ENCODE data around the gene NFYC. TPM values are rescaled to one million over a fixed set of nuclear protein-coding genes. Genes with fewer than 3 reads are reported as not detected.

NFYC gene
- total RNA-seq, 1 donor from 2014 or later: 57.0 TPM

DNA sequence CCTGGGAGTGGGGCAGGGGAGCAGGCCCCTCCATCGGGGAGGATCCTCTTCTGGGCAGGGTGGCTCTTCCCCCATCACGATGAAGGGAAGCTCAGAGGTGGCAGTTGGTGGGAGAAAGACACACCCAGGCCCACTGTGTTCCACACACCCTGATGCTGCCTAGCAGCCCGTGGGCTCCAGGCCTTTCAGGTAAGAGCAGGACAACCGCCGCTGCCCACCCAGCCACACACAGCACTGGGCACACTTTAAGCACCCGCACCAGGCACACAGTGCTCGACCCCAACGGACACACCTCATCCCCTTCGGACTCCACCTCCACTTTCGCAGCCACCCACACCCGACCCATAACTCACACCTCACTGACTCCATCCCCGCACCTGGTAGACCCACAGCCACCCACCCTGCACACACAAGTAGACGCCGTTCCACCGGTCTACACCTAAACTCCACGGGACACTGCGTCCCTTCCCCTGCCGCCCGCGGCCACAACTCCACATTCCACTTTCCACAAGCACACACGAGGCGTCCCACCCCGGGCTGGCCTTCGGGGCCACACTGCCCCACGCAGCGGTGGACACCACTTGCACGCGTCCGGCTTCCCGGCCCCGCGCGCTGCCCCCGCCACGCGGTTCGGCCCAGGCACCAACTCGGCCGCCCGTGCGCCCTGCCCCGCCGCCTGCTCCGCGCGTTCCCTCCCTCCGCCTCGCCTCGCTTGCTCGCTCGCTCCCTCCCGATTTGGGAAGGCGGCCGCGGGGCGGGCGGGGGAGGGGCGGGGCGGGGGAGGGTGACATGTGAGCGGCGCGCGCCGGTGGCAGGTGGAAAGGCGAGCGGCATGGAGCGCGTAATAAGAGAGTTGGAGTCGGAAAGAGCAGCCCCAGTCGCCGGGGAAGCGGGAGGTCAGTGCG, 91.7 kb downstream of the NFYC start, which contains the start of gene KCNQ4:
TSS of gene KCNQ4 (plus strand) at position 787 of the 905 bp plus-strand sequence. CDS start 307 bp downstream, outside the sequence.
- DNase-seq (ENCODE audit: low spot score): peak; percentile 41

GRCh38 chr1:40784141-40784770, 92.8 kb downstream of the NFYC start:
- no peak for DNase-seq (ENCODE audit: low spot score)

GRCh38 chr1:40784771-40785151, 93.3 kb downstream of the NFYC start:
- no peak for DNase-seq (ENCODE audit: low spot score)

- DNase-seq (ENCODE audit: low spot score): no peak
Measured at GRCh38 chr1:40785446-40785845, 93.9 kb downstream of the NFYC start.

DNA sequence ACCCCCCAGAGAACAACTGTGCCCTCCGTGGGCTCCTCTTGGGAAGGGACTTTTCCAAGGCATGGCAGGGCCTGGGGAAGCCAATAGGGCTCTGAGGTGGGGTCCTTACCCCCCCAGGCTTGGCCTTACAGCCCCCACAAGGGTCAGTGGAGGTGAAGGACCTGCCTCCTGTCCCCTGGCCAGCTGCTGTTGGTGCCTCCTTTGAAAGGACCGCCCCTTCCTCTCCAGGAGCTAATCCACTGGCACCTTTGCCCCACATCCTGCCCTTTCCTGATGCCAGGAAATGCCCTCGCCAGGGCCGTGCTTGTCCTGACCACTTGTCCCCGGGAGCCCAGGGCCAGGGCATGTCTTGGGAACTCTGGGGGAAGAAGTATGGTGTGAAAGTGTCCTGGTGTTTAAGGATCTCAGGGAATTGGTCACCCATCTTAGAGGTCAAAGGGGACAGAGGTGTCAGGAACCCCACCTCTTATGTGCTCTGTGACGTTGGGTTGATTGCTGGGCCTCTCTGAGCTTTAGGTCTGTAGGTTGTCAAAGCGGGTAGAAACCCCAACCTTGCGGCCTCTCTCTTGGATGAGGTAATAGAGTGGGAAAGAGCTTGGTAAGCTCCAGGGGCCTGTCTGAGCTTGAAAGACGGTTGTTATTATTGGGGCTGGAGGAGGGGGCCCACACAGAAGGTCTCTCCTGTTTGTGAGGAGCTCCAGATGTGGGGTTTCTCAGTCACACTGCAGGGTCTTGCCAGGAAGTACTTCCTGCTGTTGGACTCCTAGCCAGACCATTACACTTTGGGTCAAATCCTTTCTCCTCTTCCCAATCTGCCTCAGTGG, 94.9 kb downstream of the NFYC start:
- DNase-seq (ENCODE audit: low spot score): no peak

- no peak for DNase-seq (ENCODE audit: low spot score)
Measured at GRCh38 chr1:40786995-40787705, 95.6 kb downstream of the NFYC start.

GRCh38 chr1:40787737-40788560, 96.4 kb downstream of the NFYC start:
- no peak for DNase-seq (ENCODE audit: low spot score)

DNA sequence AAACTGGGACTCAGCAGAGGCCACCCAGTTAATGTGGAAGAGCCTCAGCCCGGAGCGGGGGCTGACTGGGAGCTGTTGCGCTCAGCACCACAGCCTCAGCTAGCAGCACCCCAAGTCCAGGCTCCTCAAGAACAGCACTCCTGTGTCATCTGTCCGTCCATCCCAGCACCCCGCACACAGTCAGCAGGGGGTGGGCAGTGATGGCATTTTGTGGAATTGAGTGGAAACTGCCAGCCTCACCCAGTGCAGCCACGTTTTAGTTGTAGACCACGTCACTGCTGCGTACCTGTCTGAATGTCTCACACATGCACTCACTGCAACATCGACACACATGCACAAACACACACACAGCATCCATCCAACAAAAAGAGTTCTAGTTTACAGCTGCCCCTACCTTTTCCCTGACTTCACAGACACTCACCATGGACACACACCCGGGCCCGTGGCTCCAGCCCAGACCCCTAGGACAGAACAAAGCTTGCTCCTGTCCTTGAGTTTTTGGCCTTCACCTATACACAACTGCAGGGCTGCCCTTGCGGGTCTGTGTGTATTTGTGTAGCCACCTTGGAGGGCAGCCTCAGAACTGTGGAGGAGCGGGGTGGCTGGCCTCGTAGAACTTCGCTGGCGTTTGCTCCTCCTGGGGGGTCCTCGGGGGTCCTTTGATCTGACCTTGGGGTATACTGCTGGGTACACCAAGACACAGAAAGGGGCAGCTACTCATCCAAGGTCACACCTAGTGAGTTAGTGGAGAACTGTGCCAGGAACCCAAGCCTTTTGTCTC, 97.2 kb downstream of the NFYC start:
- DNase-seq (ENCODE audit: low spot score): no peak

- no peak for DNase-seq (ENCODE audit: low spot score)
Measured at GRCh38 chr1:40789342-40789598, 97.8 kb downstream of the NFYC start.

- DNase-seq (ENCODE audit: low spot score): no peak
Measured at GRCh38 chr1:40789661-40790430, 98.3 kb downstream of the NFYC start.

DNA sequence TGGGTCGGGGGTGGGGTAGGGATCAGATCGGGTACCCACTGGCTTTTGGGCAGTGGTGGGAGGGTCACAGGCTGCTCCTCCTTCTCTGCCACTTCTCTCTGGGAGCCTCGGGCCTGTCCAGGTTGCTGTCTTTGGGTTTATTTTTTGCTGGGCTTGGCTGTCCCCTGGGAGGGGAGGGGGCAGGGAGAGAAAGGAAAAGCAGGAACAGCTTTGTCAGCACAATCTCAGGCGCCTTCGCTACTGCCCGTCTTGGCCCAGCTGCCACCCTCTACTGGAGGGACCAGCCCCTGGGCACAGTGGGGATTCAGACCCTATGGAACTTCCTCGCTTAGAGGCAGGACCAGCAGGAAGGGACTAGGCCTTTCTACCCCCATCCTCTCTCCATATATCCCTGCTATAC, 100.5 kb downstream of the NFYC start:
- no peak for DNase-seq (ENCODE audit: low spot score)

- no peak for DNase-seq (ENCODE audit: low spot score)
Measured at GRCh38 chr1:40793617-40794016, 102.1 kb downstream of the NFYC start.

DNA sequence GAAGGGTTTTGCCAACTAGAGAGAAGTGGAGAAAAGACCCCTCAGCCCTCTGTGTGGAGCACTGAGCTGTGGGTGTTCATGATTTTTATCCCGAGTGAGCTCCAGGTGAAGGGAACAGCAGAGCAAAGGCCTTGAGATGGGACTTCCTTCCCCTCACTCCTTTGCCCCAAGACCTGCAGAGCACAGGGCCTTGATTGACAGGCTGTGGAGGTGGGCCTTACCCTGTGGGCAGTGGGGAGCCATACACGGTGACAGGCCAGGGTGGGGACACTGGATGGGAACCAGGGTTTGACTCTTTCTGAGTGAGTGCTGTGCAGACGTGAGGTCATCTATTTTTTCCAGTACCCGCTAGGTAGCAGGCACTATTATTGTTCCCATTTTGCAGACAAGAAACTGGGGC, 102.5 kb downstream of the NFYC start:
- no peak for DNase-seq (ENCODE audit: low spot score)

- no peak for DNase-seq (ENCODE audit: low spot score)
Measured at GRCh38 chr1:40794974-40795715, 103.6 kb downstream of the NFYC start.

DNA sequence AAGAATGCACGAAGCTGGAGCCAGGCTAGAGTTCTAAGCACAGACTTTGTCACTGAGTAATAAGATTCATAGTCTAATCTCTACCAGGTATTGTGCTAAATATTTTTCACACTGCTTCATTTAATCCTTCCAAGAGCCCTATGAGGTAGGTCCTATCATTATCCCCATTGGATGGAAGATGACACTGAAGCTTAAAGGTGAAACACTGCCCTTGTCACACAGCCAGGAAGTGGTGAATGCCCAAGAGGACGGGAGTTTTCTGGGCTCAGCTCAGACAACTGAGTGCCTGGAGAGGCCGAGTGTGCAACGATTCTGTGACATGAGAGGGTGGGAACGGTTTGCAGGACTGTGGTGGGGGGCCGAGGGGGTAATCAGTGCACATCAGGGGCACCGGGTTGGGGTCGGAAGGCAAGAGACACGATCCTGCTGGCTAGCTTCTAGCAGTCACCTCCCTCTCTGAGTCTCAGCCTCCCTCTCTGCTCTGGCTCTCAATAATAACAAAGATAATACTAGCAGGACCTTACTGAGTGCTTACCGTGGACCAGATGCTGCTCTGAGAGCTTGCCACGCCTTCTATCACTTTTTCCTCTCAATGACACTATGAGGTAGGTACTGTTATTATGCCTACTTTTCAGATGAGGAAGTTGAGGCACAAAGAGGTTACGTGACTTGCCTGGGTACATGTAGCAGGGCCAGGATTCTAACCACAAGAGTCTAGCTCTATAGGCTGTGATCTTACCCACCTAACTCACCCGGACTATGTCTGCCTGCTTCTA, 104.5 kb downstream of the NFYC start:
- no peak for DNase-seq (ENCODE audit: low spot score)

GRCh38 chr1:40796939-40797667, 105.6 kb downstream of the NFYC start:
- peak; percentile 33 for DNase-seq (ENCODE audit: low spot score)

- DNase-seq (ENCODE audit: low spot score): no peak
Measured at GRCh38 chr1:40797668-40798010, 106.1 kb downstream of the NFYC start.
